HG03103 (cell line): ENCODE data around the gene NFIX.
"Not testable (repeated sequence)": the region's sequence is repeated elsewhere in the genome, so short reads cannot be mapped to it uniquely, and the experiment has no call there.

ENCODE experiments used
- ATAC-seq: cut with Tn5 transposase; IDR thresholded peaks from one replicate; pipeline ENCODE4 v1.9.1; 2021; ENCODE audit warnings: low read depth; ENCODE audit not compliant: unreplicated experiment

Gene NFIX

DNA sequence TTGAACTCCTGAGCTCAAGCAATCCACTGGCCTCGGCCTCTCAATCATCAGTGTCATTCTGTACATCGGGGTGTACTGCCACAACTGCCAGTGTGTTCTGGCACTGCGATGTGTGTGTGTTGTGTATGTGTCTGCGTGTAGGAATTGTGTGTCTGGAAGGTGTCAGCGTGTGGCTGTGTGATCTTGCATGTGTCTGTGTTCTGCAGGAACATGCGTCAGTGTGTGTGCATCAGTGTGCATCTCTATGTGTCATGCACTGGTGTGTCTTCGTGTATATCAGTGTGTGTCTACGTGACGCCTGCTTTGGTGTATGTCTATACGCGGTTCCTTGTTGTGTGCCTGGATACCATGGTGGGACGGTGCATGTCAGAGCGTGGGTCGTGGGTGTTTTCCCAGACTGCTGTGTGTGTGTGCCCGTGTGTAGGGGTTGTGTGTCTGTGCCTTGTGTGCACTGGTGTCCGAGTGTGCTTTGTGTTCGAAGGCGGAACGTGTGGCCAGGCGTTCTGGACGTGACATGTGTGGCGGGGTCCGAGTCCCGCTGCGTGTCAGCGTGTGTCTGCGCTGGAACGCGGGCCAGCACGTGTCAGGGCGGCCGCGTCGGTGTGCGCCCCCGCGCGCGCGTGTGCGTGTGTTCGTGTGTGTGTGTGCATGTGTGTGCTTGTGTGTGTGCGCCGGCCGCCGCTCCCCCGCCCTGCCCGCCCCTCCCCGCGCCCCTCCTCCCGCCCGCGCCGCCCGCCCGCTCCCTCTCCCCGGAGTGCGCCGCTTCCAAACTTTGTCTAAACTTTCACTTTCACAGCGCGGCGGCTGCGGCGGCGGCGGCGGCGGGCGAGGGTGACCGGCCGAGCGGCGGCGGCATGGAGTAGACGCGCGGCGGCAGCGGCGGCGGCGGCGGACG is at the start of gene NFIX:
Gene NFIX, plus strand, starts transcription at position 775 of the 895 bp plus-strand sequence. CDS start 363 bp downstream, outside the sequence.
- ATAC-seq: no peak

- peak; percentile 52 for ATAC-seq
Measured at GRCh38 chr19:12945479-12946091, 49.7 kb upstream of the NFIX start, which contains the start of gene RAD23A. RAD23A (plus strand) TSS chr19:12945862; CDS start chr19:12945949, 87 bp downstream.

- ATAC-seq: peak; percentile 31
Measured at GRCh38 chr19:12946092-12946721, 49.1 kb upstream of the NFIX start.

DNA sequence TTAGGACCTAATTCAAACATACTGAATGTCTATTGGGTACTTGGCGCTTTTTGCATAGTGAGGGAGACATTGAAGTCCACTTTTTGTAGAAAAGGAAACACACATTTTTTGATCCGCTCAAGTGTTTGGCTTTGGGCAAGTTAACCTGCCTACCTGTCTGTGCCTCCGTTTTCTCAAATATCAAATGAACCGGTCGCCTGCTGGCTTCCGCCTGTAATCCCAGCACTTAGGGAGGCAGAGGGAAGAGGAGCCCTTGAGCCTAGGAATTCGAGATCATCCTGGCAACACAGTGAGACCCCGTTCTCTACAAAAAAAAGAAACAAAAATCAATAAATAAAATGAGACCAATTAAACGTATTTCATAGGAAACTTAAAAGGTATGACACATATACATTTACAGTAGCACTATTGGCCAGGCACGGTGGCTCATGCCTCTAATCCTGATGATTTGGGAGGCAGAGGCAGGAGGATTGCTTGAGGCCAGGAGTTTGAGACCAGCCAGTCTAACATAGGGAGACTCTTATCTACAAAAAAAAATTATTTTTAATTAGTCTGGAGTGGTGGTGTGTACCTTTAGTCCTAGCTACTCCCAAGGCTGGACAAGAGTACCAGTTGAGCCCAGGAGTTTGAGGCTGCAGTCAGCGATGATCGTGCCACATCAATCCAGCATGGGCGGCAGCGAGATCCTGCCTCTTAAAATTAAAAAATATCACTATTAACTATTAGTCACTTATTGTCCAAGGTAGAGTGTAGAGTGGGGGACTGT is 48.4 kb upstream of the NFIX start:
- ATAC-seq: no peak

GRCh38 chr19:12947702-12948611 is 47.3 kb upstream of the NFIX start:
- ATAC-seq: no peak

DNA sequence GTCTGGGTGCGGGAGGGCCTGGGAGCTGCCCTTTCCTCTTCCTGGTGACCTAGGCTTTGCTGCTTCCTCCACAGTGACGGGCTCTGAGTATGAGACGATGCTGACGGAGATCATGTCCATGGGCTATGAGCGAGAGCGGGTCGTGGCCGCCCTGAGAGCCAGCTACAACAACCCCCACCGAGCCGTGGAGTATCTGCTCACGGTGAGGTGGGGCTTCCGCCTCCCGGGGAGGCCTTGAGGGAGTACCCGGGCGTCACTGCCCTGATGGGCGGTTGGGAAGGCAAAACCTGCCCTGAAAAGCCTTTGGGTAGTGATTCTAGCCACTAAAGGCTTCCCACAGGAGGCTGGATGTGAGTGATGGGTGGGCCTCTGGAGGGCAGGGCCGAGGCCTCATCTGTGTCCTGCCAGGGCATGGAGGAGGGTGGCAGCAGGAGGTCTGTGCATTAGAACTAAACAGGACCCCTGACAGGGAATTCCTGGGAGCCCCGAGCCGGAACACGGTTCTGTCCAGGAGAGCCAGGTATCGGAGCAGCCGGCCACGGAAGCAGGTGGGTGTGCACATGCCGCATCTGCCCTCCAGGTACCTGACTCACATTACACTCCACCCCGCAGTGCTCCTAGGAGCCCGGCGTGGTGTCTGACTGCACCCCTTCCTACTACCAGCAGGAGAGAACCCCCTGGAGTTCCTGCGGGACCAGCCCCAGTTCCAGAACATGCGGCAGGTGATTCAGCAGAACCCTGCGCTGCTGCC is 46.5 kb upstream of the NFIX start:
- ATAC-seq: no peak

DNA sequence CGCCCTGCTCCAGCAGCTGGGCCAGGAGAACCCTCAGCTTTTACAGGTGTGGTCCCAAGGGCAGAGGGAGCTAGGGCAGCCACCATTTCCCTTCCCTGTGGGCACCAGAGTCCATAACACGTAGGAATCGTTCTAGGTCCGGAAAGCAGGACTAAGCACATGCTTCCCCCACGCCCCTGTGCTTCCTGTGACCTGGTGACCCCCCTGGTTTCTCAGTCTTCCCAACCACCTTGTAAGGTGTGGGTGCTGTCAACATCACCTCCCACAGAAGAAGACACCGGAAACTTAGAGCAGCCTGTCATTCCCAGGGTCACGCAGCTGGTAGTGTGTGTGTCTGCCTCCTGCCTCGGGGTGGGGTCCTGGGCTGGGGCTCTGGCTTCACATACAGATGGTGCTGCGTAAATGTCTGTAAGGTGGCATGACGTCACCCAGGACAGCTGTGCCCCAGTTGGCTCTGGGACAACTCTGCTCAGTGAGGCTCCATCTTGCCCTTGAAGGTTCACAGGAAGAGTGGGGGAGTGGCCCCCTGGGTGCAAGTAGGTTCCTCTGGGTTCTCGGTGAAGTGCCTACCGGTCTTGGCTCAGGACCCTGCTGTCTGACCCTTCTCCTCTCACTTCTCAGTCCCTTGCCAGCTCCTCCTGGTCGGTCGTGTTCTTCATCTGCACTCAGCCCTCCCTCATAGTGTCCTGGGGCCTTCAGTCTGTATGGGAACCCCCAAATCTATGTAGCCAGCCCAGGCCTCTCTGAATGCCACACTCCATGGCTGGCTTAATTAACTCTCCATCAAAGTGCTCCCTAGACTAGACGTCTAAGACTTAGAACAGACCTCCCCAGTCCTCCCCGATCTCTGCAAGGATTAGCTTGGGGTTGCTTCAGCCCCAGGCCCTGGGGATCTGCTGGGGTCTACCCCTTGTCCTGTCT is 45.7 kb upstream of the NFIX start:
- no peak for ATAC-seq

- not testable (repeated sequence) for ATAC-seq
Measured at GRCh38 chr19:12952050-12952449, 43.2 kb upstream of the NFIX start.

GRCh38 chr19:12952488-12953137 is 42.7 kb upstream of the NFIX start:
- no peak for ATAC-seq

DNA sequence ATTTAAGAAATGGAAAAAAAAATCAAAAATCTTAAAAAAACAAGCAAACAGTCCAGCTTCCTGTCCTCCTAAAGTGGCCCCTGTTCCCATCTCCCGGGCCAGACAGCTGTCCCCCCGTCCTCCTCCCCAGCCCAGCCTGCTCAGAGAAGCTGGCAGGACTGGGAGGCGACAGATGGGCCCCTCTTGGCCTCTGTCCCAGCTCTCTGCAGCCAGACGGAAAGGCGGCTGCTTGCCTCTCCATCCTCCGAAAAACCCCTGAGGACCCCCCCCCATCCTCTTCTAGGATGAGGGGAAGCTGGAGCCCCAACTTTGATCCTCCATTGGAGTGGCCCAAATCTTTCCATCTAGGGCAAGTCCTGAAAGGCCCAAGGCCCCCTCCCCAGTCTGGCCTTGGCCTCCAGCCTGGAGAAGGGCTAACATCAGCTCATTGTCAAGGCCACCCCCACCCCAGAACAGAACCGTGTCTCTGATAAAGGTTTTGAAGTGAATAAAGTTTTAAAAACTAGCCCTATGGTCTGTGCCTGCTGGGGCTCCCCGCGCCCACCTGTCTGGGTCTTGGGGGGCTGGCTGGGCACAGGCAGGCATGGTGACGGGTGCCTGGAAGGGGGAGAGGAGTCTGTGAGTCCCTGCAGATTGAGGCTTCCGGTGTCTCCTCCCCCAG is 42.0 kb upstream of the NFIX start:
- ATAC-seq: no peak

DNA sequence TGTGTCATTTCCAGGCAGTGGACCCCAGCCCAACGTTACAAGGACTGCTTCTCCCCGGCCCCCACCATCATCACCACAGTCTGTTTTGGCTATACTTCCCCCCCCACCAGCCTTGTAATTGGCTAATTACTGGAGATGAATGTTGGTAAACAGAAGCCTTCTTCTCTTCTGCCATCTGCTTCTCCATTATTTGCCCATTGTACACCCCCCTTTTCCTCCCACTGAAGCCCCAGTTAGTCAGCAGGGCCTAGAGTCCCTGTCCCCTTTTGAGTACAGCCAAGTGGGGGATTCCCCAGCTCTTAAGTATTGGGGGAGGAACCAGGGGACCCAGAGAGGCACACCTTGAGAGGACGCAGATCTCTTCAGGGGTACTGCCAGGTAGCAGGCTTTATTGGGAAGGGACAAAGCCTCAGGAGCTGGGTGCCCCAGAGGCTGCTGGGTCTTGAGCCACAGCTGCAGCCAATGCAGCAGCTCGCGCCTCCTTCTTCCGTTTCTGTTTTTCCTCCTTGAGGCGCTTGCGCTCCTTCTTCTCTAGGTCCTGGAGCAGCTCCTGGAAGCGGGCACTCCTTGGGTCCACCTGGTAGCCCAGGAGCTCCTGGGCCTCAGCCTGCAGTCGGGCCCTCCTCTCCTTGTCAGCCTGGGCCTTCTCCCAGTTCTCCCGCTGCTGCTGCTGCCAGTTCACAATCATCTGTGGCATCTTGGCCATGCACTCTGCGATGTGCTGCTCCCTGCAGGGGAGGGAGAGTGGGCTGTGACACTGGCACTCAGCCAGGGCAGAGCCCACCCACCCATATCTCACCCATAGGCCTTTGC is 41.3 kb upstream of the NFIX start:
- ATAC-seq: no peak

- no peak for ATAC-seq
Measured at GRCh38 chr19:12954612-12954962, 40.7 kb upstream of the NFIX start.

DNA sequence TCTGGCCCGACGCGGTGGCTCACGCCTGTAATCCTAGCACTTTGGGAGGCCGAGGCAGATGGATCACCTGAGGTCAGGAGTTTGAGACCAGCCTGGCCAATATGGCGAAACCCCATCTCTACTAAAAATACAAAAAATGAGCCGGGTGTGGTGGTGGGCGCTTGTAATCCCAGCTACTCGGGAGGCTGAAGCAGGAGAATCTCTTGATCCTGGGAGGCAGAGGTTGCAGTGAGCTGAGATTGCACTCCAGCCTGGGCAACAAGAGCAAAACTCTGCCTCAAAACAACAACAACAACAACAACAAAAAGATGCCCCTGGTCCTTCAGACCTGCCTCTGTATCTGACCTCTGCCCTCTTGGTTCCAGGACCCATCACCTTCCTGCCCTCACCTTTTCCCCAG is 39.7 kb upstream of the NFIX start:
- not testable (repeated sequence) for ATAC-seq

GRCh38 chr19:12955996-12956395 is 39.3 kb upstream of the NFIX start:
- ATAC-seq: no peak

DNA sequence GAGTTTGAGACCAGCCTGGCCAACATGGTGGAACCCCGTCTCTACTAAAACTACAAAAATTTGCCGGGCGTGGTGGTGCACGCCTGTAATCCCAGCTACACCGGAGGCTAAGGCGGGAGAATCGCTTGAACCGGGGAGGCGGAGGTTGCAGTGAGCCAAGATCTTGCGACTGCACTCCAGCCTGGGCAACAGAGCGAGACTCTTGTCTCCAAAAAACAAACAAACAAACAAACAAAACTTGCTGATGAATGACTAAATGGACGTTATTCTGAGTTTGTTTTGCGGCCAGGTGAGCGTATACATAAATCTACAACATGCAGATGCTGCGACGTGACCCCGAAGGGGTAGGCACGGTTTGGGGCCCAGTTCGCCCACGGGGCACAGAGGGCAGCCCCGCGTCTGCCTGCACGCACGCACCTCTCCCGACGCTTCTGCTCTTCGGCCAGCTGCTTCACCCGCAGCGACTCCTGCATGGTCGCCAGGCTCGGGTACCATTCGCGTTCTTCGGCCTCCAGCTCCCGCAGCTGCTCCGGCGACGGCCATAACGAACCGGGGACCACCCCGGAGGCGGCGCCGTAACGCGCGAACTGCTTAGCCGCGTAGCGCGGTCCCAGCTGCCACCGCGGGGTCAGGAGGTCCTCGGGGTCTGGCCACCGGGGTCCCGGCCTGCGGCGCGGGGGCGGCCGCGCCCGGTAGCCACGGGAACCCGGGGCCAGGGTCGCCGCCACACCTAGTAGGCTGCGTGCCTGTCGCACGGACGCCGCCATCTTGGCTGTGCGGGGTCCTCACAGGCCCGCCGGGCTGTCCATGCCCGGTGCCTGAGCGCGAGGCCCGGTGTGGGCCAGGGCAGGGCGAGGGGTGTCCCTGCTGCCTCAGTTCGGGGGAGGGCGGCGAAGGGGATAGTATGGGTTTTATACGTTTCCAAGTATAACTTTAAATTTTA is 38.6 kb upstream of the NFIX start, which contains the start of gene GADD45GIP1:
Gene GADD45GIP1, minus strand, starts transcription at position 778 of the 943 bp plus-strand sequence. Its CDS starts 11 bp downstream, at position 767.
- no peak for ATAC-seq
